ENCODE data around the gene SPOCK2.

GRCh38 chr10:72053690-72054089 lies 34.7 kb downstream of the SPOCK2 start:
- no peak for TF ChIP-seq CTCF (IDR thresholded peaks at IDR 0.05; ENCODE audit: low read depth, low read length)
- no peak for TF ChIP-seq EZH2phosphoT487 (IDR thresholded peaks at IDR 0.05; ENCODE audit: low read depth)

Measured in OCI-LY3 (cell line).